ENCODE measurements around the gene PRAMEF20.

DNA sequence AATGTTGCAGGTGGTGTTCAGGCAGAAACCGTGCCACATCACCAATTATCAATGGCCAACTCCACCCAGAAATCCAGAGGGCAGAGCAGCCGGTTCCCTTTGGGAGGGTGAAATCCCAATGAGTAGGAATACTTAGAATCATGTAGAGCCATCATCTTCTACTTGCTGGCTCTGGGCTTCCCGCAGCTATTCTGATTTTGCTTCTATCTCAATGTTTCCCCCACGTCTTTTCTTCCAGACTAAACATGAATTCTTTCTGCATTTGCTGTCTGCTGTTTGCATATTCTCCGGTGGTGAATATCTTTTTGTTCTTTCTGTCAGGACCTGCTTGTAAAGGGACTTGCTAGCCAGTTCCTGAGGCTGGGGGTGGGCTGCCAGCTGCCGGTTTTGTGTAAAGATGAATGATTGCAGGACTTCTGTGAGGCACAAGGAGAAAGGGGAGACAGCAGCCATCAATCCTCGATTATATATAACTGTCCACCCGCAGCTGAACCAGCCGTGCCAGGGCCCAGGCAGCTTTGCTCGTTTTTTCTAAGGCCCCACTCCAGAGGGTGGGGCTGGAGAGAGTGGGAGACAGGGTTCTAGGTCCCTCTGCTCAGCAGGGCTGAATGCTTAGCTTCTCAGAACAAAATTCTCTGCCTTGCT is 33.2 kb downstream of the PRAMEF20 start:
- no peak for TF ChIP-seq EZH2phosphoT487 (IDR thresholded peaks at IDR 0.05; ENCODE audit: insufficient read depth, low read depth)
- TF ChIP-seq EZH2 (IDR thresholded peaks at IDR 0.05; ENCODE audit: insufficient read depth, poor library complexity, severe bottlenecking), result no peak

All from GM23248 (cell line).